ENCODE data around the gene NSD1. TPM values are rescaled to one million over a fixed set of nuclear protein-coding genes. Genes with fewer than 3 reads are reported as not detected.

The NSD1 gene
- total and polyA plus RNA-seq, 9 of the 15 experiments (the other 6 are each of a cell fraction or from before 2014, with no cell fraction given), result 3.8 to 51.0 (median 24.7) TPM

DNA sequence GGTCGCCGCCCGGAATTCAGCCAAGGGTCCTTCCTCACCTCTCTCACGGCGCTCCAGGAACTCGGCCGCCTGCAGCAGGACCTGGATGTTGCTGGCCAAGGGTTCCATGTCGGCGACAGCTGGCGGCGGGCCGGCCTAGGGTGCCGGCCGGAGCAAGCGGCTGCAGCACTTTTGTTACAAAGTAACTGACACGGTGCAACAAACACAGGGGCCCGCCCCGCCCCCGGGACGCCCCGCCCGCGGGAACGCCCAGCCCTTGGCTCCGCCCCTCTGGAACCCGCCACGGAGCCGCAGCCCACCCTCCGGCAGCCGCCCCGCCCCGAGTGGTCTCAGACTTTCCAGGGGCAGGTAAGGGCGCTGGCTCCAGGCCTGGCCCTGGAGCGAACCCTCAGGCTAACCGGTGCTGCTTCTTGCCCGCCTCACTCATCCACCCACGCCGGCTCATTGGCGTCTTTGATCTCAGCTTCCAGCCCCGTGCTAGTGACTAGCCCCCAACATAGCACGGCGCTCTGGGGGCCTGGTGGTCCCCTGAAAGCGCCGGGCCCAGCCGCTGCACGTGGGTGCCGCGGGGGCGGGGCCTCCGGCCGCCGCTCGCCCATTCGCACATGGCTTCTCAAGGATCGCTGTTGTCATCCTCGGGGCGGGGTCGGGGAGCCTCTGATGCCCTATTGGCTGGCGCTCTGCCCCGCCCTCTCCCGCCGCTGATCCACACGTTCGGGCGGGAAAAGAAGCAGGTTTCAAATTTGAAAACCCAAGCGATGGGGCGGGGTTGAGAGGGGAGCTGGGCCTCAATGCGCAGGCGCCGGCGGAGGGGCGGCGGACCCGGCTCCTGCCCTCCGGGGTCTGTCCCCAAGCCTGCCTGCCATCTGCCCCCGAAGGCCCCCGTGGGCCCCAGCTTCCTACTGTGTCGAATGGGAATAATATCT lies 178.4 kb downstream of the NSD1 start, which contains the start of gene MXD3 (continued):
- TF ChIP-seq JUND (IDR thresholded peaks at IDR 0.05; ENCODE audit: borderline replicate concordance, low read depth, low read length) (peak; percentile 62; the same call in 1 of the 2 replicates), JUND (tag; IDR thresholded peaks at IDR 0.05; ENCODE audit: borderline replicate concordance, low read depth, low read length) (peak; percentile 13; the same call in 1 of the 3 replicates), EP400 (IDR thresholded peaks at IDR 0.05) (peak; percentile 99), ZNF507 (tag; conservative IDR thresholded peaks at IDR 0.05) (no peak), FOXA1 (IDR thresholded peaks at IDR 0.05; ENCODE audit: borderline replicate concordance) (no peak), ZNF253 (CRISPR knock-in tag; conservative IDR thresholded peaks at IDR 0.05) (no peak), CEBPB (tag; IDR thresholded peaks at IDR 0.05) (no peak), SIX5 (IDR thresholded peaks at IDR 0.05; ENCODE audit: borderline replicate concordance in 1 of 2, insufficient read depth in 1 of 2, low read depth in 1 of 2, low read length in 2 of 2) (no peak), RAD21 (CRISPR knock-in tag; conservative IDR thresholded peaks at IDR 0.05 in 1 of 2, IDR thresholded peaks at IDR 0.05 in 1 of 2) (no peak), MYNN (IDR thresholded peaks at IDR 0.05) (no peak; the same call in 1 of the 2 replicates), MYNN (CRISPR knock-in tag; IDR thresholded peaks at IDR 0.05) (no peak), POLR3A (IDR thresholded peaks at IDR 0.05; ENCODE audit: borderline replicate concordance, extremely low read depth, insufficient read depth, insufficient read length) (no peak), ZNF140 (CRISPR knock-in tag; IDR thresholded peaks at IDR 0.05) (no peak), CBX2 (IDR thresholded peaks at IDR 0.05; ENCODE audit: insufficient read depth, low read length, poor library complexity, severe bottlenecking) (no peak), PTTG1 (tag; IDR thresholded peaks at IDR 0.05; ENCODE audit: low read depth) (no peak), MAFG (tag; conservative IDR thresholded peaks at IDR 0.05) (no peak), BHLHE40 (IDR thresholded peaks at IDR 0.05; ENCODE audit: low read length) (peak; percentile 83; the same call in 1 of the 2 replicates), PHF8 (IDR thresholded peaks at IDR 0.05; ENCODE audit: borderline replicate concordance, low read length) (peak; percentile 74; the same call in 1 of the 2 replicates), SMAD2 (IDR thresholded peaks at IDR 0.05; ENCODE audit: low read depth, low read length) (no peak), RBM15 (IDR thresholded peaks at IDR 0.05; ENCODE audit: insufficient read depth, low read length) (no peak), CXXC5 (CRISPR knock-in tag; IDR thresholded peaks at IDR 0.05) (peak; percentile 82), HDAC3 (IDR thresholded peaks at IDR 0.05; ENCODE audit: borderline replicate concordance, partially characterized antibody) (no peak)
- TF ChIP-seq, protein P1, sequence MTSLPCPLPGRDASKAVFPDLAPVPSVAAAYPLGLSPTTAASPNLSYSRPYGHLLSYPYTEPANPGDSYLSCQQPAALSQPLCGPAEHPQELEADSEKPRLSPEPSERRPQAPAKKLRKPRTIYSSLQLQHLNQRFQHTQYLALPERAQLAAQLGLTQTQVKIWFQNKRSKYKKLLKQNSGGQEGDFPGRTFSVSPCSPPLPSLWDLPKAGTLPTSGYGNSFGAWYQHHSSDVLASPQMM (CRISPR knock-in tag; IDR thresholded peaks at IDR 0.05), result no peak
- TF ChIP-seq, protein P2, sequence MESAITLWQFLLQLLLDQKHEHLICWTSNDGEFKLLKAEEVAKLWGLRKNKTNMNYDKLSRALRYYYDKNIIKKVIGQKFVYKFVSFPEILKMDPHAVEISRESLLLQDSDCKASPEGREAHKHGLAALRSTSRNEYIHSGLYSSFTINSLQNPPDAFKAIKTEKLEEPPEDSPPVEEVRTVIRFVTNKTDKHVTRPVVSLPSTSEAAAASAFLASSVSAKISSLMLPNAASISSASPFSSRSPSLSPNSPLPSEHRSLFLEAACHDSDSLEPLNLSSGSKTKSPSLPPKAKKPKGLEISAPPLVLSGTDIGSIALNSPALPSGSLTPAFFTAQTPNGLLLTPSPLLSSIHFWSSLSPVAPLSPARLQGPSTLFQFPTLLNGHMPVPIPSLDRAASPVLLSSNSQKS (CRISPR knock-in tag; IDR thresholded peaks at IDR 0.05), result no peak
- TF ChIP-seq, protein P3, sequence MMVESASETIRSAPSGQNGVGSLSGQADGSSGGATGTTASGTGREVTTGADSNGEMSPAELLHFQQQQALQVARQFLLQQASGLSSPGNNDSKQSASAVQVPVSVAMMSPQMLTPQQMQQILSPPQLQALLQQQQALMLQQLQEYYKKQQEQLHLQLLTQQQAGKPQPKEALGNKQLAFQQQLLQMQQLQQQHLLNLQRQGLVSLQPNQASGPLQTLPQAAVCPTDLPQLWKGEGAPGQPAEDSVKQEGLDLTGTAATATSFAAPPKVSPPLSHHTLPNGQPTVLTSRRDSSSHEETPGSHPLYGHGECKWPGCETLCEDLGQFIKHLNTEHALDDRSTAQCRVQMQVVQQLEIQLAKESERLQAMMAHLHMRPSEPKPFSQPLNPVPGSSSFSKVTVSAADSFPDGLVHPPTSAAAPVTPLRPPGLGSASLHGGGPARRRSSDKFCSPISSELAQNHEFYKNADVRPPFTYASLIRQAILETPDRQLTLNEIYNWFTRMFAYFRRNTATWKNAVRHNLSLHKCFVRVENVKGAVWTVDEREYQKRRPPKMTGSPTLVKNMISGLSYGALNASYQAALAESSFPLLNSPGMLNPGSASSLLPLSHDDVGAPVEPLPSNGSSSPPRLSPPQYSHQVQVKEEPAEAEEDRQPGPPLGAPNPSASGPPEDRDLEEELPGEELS (CRISPR knock-in tag; IDR thresholded peaks at IDR 0.05; ENCODE audit: borderline replicate concordance), result no peak

Measured in K562 (cell line).